Sigmoid colon (tissue), 7 donors: ENCODE results near the gene SLFN14. TPM values are rescaled to one million over a fixed set of nuclear protein-coding genes. Genes with fewer than 3 reads are reported as not detected.
"Not testable (repeated sequence)": the region's sequence is repeated elsewhere in the genome, so short reads cannot be mapped to it uniquely, and the experiment has no call there.

Source experiments
- DNase-seq: peaks from one replicate; pipeline ENCODE4 v3.0.0-alpha.2; 2019
- H3K27ac ChIP-seq, 4 donors: fragments of 200-600 bp; sonication (generic); one replicate each; pipeline ENCODE4 v1.5.1; 2016 to 2019; ENCODE audit warnings: mild to moderate bottlenecking in 1 of 4
- H3K27me3 ChIP-seq, 3 donors: fragments of 200-600 bp; sonication (generic); one replicate each; pipeline ENCODE4 v1.5.1; 2019; ENCODE audit warnings: mild to moderate bottlenecking in 1 of 3
- H3K36me3 ChIP-seq, 4 donors: fragments of 200-600 bp; sonication (generic); one replicate each; pipeline ENCODE4 v1.5.1; 2016 to 2019
- H3K4me1 ChIP-seq, 4 donors: fragments of 200-600 bp; sonication (generic); one replicate each; pipeline ENCODE4 v1.5.1; 2017 to 2019
- H3K4me3 ChIP-seq, 4 donors: fragments of 200-600 bp; sonication (generic); one replicate each; pipeline ENCODE4 v1.5.1; 2017 to 2019; ENCODE audit warnings: mild to moderate bottlenecking in 2 of 4, moderate library complexity in 1 of 4
- H3K9me3 ChIP-seq, 4 donors: fragments of 200-600 bp in 3 of 4; sonication (generic) in 3 of 4; one replicate each; pipeline versions ENCODE4 v1.5.1 to v1.6.1; 2013 to 2019
- CTCF ChIP-seq, 4 experiments: fragments of 450-650 bp in 3 of 4; fragments of 200-600 bp in 1 of 4; IDR thresholded peaks; one replicate each; pipeline ENCODE4 v1.5.1; 2016 to 2019; ENCODE audit warnings: antibody characterized with exemption in 4 of 4, mild to moderate bottlenecking in 3 of 4, moderate library complexity in 2 of 4
- EP300 ChIP-seq, 4 donors: sonication (generic); formaldehyde crosslinking; IDR thresholded peaks; one replicate each; pipeline ENCODE4 v1.6.1; 2017; ENCODE audit warnings: antibody characterized with exemption in 4 of 4
- POLR2A ChIP-seq, 2 donors: fragments of 450-650 bp; IDR thresholded peaks; one replicate each; pipeline ENCODE4 v1.6.1; 2016; ENCODE audit warnings: antibody characterized with exemption in 2 of 2, mild to moderate bottlenecking in 2 of 2, moderate library complexity in 2 of 2
- POLR2AphosphoS5 ChIP-seq, 4 donors: sonication (generic); formaldehyde crosslinking; IDR thresholded peaks; one replicate each; pipeline ENCODE4 v1.6.1; 2017; ENCODE audit warnings: antibody characterized with exemption in 4 of 4
- WGBS, 2 donors: extraction: QIAGEN DNeasy Blood & Tissue Kit; methylation state at CpG; one replicate each; pipeline ENCODE4 v1.1.7; 2013; 5-methylcytosine and 5-hydroxymethylcytosine counted together
- intact Hi-C: fragments of 100-400 bp; cut with DNase I; formaldehyde crosslinking; loops from one replicate; pipeline ENCODE4 v1.15.1; 2023
- polyA plus RNA-seq, 3 donors: library from polyadenylated mRNA; stranded (reverse); fragments of 200-250 nt; gene quantifications; one replicate each; pipeline ENCODE4 v1.2.3, GENCODE V29; 2013
- total RNA-seq, 4 donors: library from RNA; depleted of rRNA; stranded (reverse); fragments of >200 nt; gene quantifications; one replicate each; pipeline ENCODE4 v1.1.0, GENCODE V29; 2016
- donor health status: healthy with polysubstance abuse.
- donor health status: Bipolar disorder and iron deficiency.
- donor health status: healthy.

The SLFN14 gene
- total and polyA plus RNA-seq, 7 donors: not detected

GRCh38 chr17:35537601-35538141 lies 22.9 kb downstream of the SLFN14 start, which contains the start of gene SLFN12L:
Gene SLFN12L (minus strand): TSS chr17:35537678. CDS start chr17:35522364, 15,314 bp downstream.
- H3K4me3 ChIP-seq: no peak within 1 kb of the TSS
- WGBS, 2 donors: 34 to 83% methylated on average over 2 of the region's 2 CpGs

DNA sequence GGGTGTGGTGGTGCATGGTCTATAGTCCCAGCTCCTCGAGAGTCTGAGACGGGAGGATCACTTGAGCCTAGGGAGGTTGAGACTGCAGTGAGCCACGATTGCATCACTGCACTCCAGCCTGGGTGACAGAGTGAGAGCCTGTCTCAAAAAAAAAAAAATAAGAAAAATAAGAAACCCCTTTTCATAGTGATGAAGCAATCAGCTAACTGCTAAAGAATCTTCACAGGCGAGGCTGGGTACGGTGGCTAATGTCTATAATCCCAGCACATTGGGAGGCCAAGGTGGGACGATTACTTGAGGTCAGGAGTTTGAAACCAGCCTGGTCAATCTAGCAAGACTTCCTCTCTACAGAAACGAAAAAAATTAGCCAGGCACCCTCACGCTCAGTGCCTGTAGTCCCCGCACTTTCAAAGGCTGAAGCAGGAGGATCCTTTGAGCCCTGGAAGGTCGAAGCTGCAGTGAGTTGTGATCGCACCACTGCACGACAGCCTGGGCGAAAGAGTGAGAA lies 23.9 kb downstream of the SLFN14 start:
- H3K4me3 ChIP-seq: no peak overlapping the region
- DNase-seq: no peak
- TF ChIP-seq CTCF (IDR thresholded peaks at IDR 0.05) (no peak), EP300 (IDR thresholded peaks at IDR 0.05) (no peak), POLR2AphosphoS5 (IDR thresholded peaks at IDR 0.05) (no peak), POLR2A (IDR thresholded peaks at IDR 0.05) (no peak)
- H3K27ac ChIP-seq: peak overlapping the region in 1 of 4 donors; percentile 39
- no peaks in the 10 kb centered on the region for H3K36me3 ChIP-seq
- H3K27me3 ChIP-seq: no peaks in the 10 kb centered on the region
- WGBS, 2 donors: 63 to 67% methylated on average over 13 of the region's 13 CpGs
- no peaks in the 10 kb centered on the region for H3K9me3 ChIP-seq
- intact Hi-C loops: loop anchor here (5.0 to 10.0 kb wide), 3 partner anchors 104 to 208 kb away; partner anchors contain the start of genes SLFN11 and SLFN12
- H3K4me1 ChIP-seq: peaks cover 0 to 22% (median 0%) of the 10 kb centered on the region in 4 donors

More at GRCh38 chr17:35537601-35538141, 22.9 kb downstream of the SLFN14 start, which contains the start of gene SLFN12L:
- TF ChIP-seq POLR2AphosphoS5 (IDR thresholded peaks at IDR 0.05) (no peak), CTCF (IDR thresholded peaks at IDR 0.05) (no peak), POLR2A (IDR thresholded peaks at IDR 0.05) (no peak), EP300 (IDR thresholded peaks at IDR 0.05) (no peak)
- no peaks in the 10 kb centered on the region for H3K36me3 ChIP-seq
- intact Hi-C loops: loop anchor here (2.0 to 10.0 kb wide), 5 partner anchors 105 to 367 kb away; partner anchors contain the start of genes SLFN11 and SLFN12
- no peaks in the 10 kb centered on the region for H3K9me3 ChIP-seq
- peak within 1 kb of the TSS in 2 of 4 donors; percentile 16 to 39 for H3K27ac ChIP-seq
- no peaks in the 10 kb centered on the region for H3K27me3 ChIP-seq
- H3K4me1 ChIP-seq: peaks cover 0 to 22% (median 0%) of the 10 kb centered on the region in 4 donors
- no peak for DNase-seq

DNA sequence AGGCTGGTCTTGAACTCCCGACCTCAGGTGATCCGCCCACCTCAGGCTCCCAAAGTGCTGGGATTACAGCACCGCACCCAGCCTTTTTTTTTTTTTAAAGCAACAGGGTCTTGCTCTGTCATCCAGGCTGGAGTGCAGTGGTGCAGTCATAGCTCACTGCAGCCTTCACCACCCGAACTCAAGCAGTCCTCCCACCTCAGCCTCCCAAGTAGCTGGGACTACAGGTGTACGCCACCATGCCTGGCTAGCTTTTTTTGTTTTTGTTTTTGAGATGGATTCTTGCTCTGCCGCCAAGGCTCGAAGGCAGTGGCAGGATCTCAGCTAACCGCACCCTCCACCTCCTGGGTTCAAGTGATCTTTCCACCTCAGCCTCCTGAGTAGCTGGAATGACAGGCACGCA lies 25.2 kb downstream of the SLFN14 start:
- DNase-seq: not testable (repeated sequence)
- 75 to 87% methylated on average over 9 of the region's 9 CpGs for WGBS, 2 donors

DNA sequence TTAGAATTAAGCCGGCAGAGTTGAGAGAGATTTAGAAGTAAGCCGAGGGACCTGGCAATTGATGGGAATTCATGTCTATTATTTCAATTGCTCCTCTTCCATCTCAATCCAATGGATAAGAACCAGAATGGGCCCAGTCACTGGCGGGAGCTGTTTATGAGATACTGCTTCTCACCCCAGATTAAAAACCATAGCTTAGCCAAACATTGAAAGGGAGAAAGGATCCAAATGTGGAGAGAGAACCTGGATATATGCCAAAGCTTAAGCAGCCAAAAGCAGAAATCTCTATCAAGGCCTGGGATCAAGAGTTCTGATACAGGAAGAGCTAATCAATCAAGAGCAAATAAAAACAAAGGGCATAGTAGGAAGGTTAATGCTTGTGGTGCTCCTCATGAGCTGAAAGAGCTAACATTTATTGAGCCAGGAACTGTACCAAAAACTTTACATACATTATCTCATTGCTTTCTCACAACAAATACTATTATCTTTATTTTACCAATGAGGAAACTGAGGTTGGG lies 26.0 kb downstream of the SLFN14 start:
- DNase-seq: no peak
- H3K36me3 ChIP-seq: no peaks in the 10 kb centered on the region
- 69 to 71% methylated on average over 3 of the region's 3 CpGs for WGBS, 2 donors
- H3K9me3 ChIP-seq: no peaks in the 10 kb centered on the region
- H3K4me3 ChIP-seq: no peak overlapping the region
- H3K4me1 ChIP-seq: peaks cover 0 to 9% (median 0%) of the 10 kb centered on the region in 4 donors
- no peaks in the 10 kb centered on the region for H3K27me3 ChIP-seq
- intact Hi-C loops: loop anchor here (5.0 to 10.0 kb wide), 3 partner anchors 102 to 210 kb away; partner anchors contain the start of genes SLFN11 and SLFN12
- H3K27ac ChIP-seq: no peak overlapping the region
- no peak for TF ChIP-seq POLR2AphosphoS5 (IDR thresholded peaks at IDR 0.05)
- no peak for TF ChIP-seq CTCF (IDR thresholded peaks at IDR 0.05)
- no peak for TF ChIP-seq EP300 (IDR thresholded peaks at IDR 0.05)
- no peak for TF ChIP-seq POLR2A (IDR thresholded peaks at IDR 0.05)

More for the DNA sequence above, 25.2 kb downstream of the SLFN14 start:
- intact Hi-C loops: loop anchor here (5.0 to 10.0 kb wide), 3 partner anchors 103 to 209 kb away; partner anchors contain the start of genes SLFN11 and SLFN12
- not testable (repeated sequence) for H3K27ac ChIP-seq, H3K9me3 ChIP-seq, H3K36me3 ChIP-seq, H3K4me3 ChIP-seq, H3K27me3 ChIP-seq
- peaks cover 0 to 14% (median 0%) of the 10 kb centered on the region in 4 donors for H3K4me1 ChIP-seq

- Histone ChIP-seq H3K4me3 (no peak overlapping the region), H3K4me1 (no peaks in the 10 kb centered on the region), H3K27ac (no peak overlapping the region), H3K9me3 (no peaks in the 10 kb centered on the region), H3K27me3 (no peaks in the 10 kb centered on the region), H3K36me3 (no peaks in the 10 kb centered on the region)
- no peak for TF ChIP-seq CTCF (IDR thresholded peaks at IDR 0.05)
- no peak for TF ChIP-seq POLR2AphosphoS5 (IDR thresholded peaks at IDR 0.05)
- TF ChIP-seq EP300 (IDR thresholded peaks at IDR 0.05): no peak
- no peak for TF ChIP-seq POLR2A (IDR thresholded peaks at IDR 0.05)
- intact Hi-C loops: loop anchor here (10.0 kb wide), 1 partner anchor 214 kb away; no protein-coding TSS in a partner anchor
- 12 to 26% methylated on average over 1 of the region's 1 CpG for WGBS, 2 donors
- DNase-seq: no peak
Observed at GRCh38 chr17:35531160-35531559, 29.5 kb downstream of the SLFN14 start.
